Measurements from ENCODE around the gene DNMT1.

DNMT1 gene

GRCh38 chr19:10087296-10088061 is 107.3 kb downstream of the DNMT1 start:
- no peak for ATAC-seq
- TF ChIP-seq ZFP30 (CRISPR knock-in tag; IDR thresholded peaks at IDR 0.05): no peak
- no peak for TF ChIP-seq ZNF8 (CRISPR knock-in tag; IDR thresholded peaks at IDR 0.05)
- TF ChIP-seq TSHZ2 (CRISPR knock-in tag; IDR thresholded peaks at IDR 0.05): no peak
- no peak for TF ChIP-seq CSDC2 (CRISPR knock-in tag; IDR thresholded peaks at IDR 0.05)
- TF ChIP-seq ZFP3 (CRISPR knock-in tag; IDR thresholded peaks at IDR 0.05): no peak
- no peak for TF ChIP-seq RARB (CRISPR knock-in tag; IDR thresholded peaks at IDR 0.05)
- no peak for TF ChIP-seq TCF4 (CRISPR knock-in tag; IDR thresholded peaks at IDR 0.05; ENCODE audit: borderline replicate concordance)
- no peak for TF ChIP-seq CSRNP3 (CRISPR knock-in tag; IDR thresholded peaks at IDR 0.05)

GRCh38 chr19:10086591-10087192 is 108.1 kb downstream of the DNMT1 start:
- no peak for ATAC-seq
- TF ChIP-seq ZFP30 (CRISPR knock-in tag; IDR thresholded peaks at IDR 0.05) (no peak), OSR1 (CRISPR knock-in tag; IDR thresholded peaks at IDR 0.05) (no peak), CSRNP3 (CRISPR knock-in tag; IDR thresholded peaks at IDR 0.05) (no peak), PPARA (CRISPR knock-in tag; IDR thresholded peaks at IDR 0.05; ENCODE audit: borderline replicate concordance) (no peak), BACH2 (CRISPR knock-in tag; IDR thresholded peaks at IDR 0.05; ENCODE audit: borderline replicate concordance) (no peak), CREB5 (CRISPR knock-in tag; IDR thresholded peaks at IDR 0.05; ENCODE audit: low read depth) (no peak), ZNF70 (CRISPR knock-in tag; IDR thresholded peaks at IDR 0.05) (no peak), PATZ1 (CRISPR knock-in tag; IDR thresholded peaks at IDR 0.05; ENCODE audit: borderline replicate concordance) (no peak), ZFP3 (CRISPR knock-in tag; IDR thresholded peaks at IDR 0.05) (no peak), ZC3H10 (CRISPR knock-in tag; IDR thresholded peaks at IDR 0.05) (no peak), CSDC2 (CRISPR knock-in tag; IDR thresholded peaks at IDR 0.05) (no peak), ESRRG (CRISPR knock-in tag; IDR thresholded peaks at IDR 0.05) (no peak), ZNF565 (CRISPR knock-in tag; conservative IDR thresholded peaks at IDR 0.05; ENCODE audit: low read depth) (no peak)

GRCh38 chr19:10085641-10086590 is 108.8 kb downstream of the DNMT1 start, which contains the start of gene SHFL:
Gene SHFL (plus strand): TSS chr19:10086317. CDS start chr19:10086428, 111 bp downstream.
- ATAC-seq: peak; percentile 96
- TF ChIP-seq POU6F1 (CRISPR knock-in tag; IDR thresholded peaks at IDR 0.05; ENCODE audit: borderline replicate concordance, low read depth) (no peak), OSR1 (CRISPR knock-in tag; IDR thresholded peaks at IDR 0.05) (no peak), TSHZ2 (CRISPR knock-in tag; IDR thresholded peaks at IDR 0.05) (no peak), CSDC2 (CRISPR knock-in tag; IDR thresholded peaks at IDR 0.05) (no peak), TCF4 (CRISPR knock-in tag; IDR thresholded peaks at IDR 0.05; ENCODE audit: borderline replicate concordance) (no peak), ZFP3 (CRISPR knock-in tag; IDR thresholded peaks at IDR 0.05) (no peak), ZFP30 (CRISPR knock-in tag; IDR thresholded peaks at IDR 0.05) (no peak), ZNF8 (CRISPR knock-in tag; IDR thresholded peaks at IDR 0.05) (no peak)

Data from SK-N-SH treated with all-trans-retinoic acid at 6 μM for 48 hours (cell line).